Measurements from ENCODE around the gene ALOX15B. TPM values are rescaled to one million over a fixed set of nuclear protein-coding genes. Genes with fewer than 3 reads are reported as not detected.
"Not testable (repeated sequence)": the region's sequence is repeated elsewhere in the genome, so short reads cannot be mapped to it uniquely, and the experiment has no call there.

The ALOX15B gene
- polyA plus RNA-seq, 4 donors = 0.84 to 1.8 (median 0.96) TPM

GRCh38 chr17:8076502-8077266 is 37.8 kb downstream of the ALOX15B start:
- DNase-seq (ENCODE audit: low read depth in 4 of 4, low spot score in 2 of 4) = no peak

GRCh38 chr17:8077939-8078338 is 39.1 kb downstream of the ALOX15B start:
- DNase-seq (ENCODE audit: low read depth in 4 of 4, low spot score in 2 of 4) = not testable (repeated sequence)

- DNase-seq (ENCODE audit: low read depth in 4 of 4, low spot score in 2 of 4) = peak in 2 of 4 donors; percentile 67 to 70
Measured at GRCh38 chr17:8079291-8080207, 40.7 kb downstream of the ALOX15B start.

GRCh38 chr17:8080208-8080798 is 41.4 kb downstream of the ALOX15B start:
- no peak for DNase-seq (ENCODE audit: low read depth in 4 of 4, low spot score in 2 of 4)

GRCh38 chr17:8080799-8081219 is 42.0 kb downstream of the ALOX15B start:
- no peak for DNase-seq (ENCODE audit: low read depth in 4 of 4, low spot score in 2 of 4)

GRCh38 chr17:8081876-8082275 is 43.0 kb downstream of the ALOX15B start:
- no peak for DNase-seq (ENCODE audit: low read depth in 4 of 4, low spot score in 2 of 4)

- DNase-seq (ENCODE audit: low read depth in 4 of 4, low spot score in 2 of 4) = no peak
Measured at GRCh38 chr17:8082292-8082691, 43.4 kb downstream of the ALOX15B start.

GRCh38 chr17:8084250-8084649 is 45.4 kb downstream of the ALOX15B start:
- DNase-seq (ENCODE audit: low read depth in 4 of 4, low spot score in 2 of 4) = no peak

- no peak for DNase-seq (ENCODE audit: low read depth in 4 of 4, low spot score in 2 of 4)
Measured at GRCh38 chr17:8087075-8087951, 48.5 kb downstream of the ALOX15B start, which contains the start of gene ALOX12B. ALOX12B (minus strand) TSS chr17:8087716; CDS start chr17:8087442, 274 bp downstream.

- DNase-seq (ENCODE audit: low read depth in 4 of 4, low spot score in 2 of 4) = no peak
Measured at GRCh38 chr17:8087952-8088230, 49.0 kb downstream of the ALOX15B start.

- DNase-seq (ENCODE audit: low read depth in 4 of 4, low spot score in 2 of 4) = no peak
Measured at GRCh38 chr17:8089728-8090127, 50.9 kb downstream of the ALOX15B start.

- DNase-seq (ENCODE audit: low read depth in 4 of 4, low spot score in 2 of 4) = no peak
Measured at GRCh38 chr17:8091033-8091687, 52.3 kb downstream of the ALOX15B start.

- no peak for DNase-seq (ENCODE audit: low read depth in 4 of 4, low spot score in 2 of 4)
Measured at GRCh38 chr17:8095361-8095760, 56.5 kb downstream of the ALOX15B start.

- no peak for DNase-seq (ENCODE audit: low read depth in 4 of 4, low spot score in 2 of 4)
Measured at GRCh38 chr17:8096541-8096940, 57.7 kb downstream of the ALOX15B start.

Other genes with a start within 250 kb of the ALOX15B start
- gene KDM6B, start 204.8 kb upstream of the ALOX15B start, polyA plus RNA-seq (ENCODE audit: insufficient read length in 4 of 4) = 10 to 100 TPM; 14.6 to 35.4 (median 26.1) TPM
- 10 to 100 TPM; 22.1 to 34.0 (median 28.5) TPM for gene TMEM88, start 184.0 kb upstream of the ALOX15B start, polyA plus RNA-seq (ENCODE audit: insufficient read length in 4 of 4)
- 100 to 1,000 TPM in 2 of 4 donors, 10 to 100 TPM in 2; 68.9 to 144 (median 105) TPM for gene NAA38, start 181.5 kb upstream of the ALOX15B start, polyA plus RNA-seq (ENCODE audit: insufficient read length in 4 of 4)
- 10 to 100 TPM; 19.8 to 29.7 (median 25.3) TPM for gene CYB5D1, start 181.1 kb upstream of the ALOX15B start, polyA plus RNA-seq (ENCODE audit: insufficient read length in 4 of 4)
- gene CHD3, start 150.3 kb upstream of the ALOX15B start, polyA plus RNA-seq (ENCODE audit: insufficient read length in 4 of 4) = 100 to 1,000 TPM; 142 to 212 (median 180) TPM
- gene RNF227, start 122.8 kb upstream of the ALOX15B start, polyA plus RNA-seq (ENCODE audit: insufficient read length in 4 of 4) = 1 to 10 TPM; 3.0 to 6.1 (median 5.1) TPM
- gene KCNAB3, start 109.2 kb upstream of the ALOX15B start, polyA plus RNA-seq (ENCODE audit: insufficient read length in 4 of 4) = 10 to 100 TPM in 2 of 4 donors, 1 to 10 TPM in 2; 7.8 to 16.3 (median 12.5) TPM
- 100 to 1,000 TPM; 126 to 157 (median 136) TPM for gene TRAPPC1, start 107.1 kb upstream of the ALOX15B start, polyA plus RNA-seq (ENCODE audit: insufficient read length in 4 of 4)
- 10 to 100 TPM; 42.0 to 67.5 (median 57.0) TPM for gene CNTROB, start 106.9 kb upstream of the ALOX15B start, polyA plus RNA-seq (ENCODE audit: insufficient read length in 4 of 4)
- gene GUCY2D, start 36.4 kb upstream of the ALOX15B start, polyA plus RNA-seq (ENCODE audit: insufficient read length in 4 of 4) = under 1 TPM in 3 of 4 donors, not detected in 1; 0.37 to 0.88 (median 0.40) TPM
- gene ALOX12B, start 48.7 kb downstream of the ALOX15B start, polyA plus RNA-seq (ENCODE audit: insufficient read length in 4 of 4) = under 1 TPM; 0.65 to 0.99 (median 0.75) TPM
- under 1 TPM in 1 of 4 donors, not detected in 3; 0.05 TPM for gene ALOXE3, start 79.5 kb downstream of the ALOX15B start, polyA plus RNA-seq (ENCODE audit: insufficient read length in 4 of 4)
- gene HES7, start 85.0 kb downstream of the ALOX15B start, polyA plus RNA-seq (ENCODE audit: insufficient read length in 4 of 4) = under 1 TPM in 1 of 4 donors, not detected in 3; 0.13 TPM
- 10 to 100 TPM; 19.7 to 37.7 (median 30.8) TPM for gene PER1, start 113.3 kb downstream of the ALOX15B start, polyA plus RNA-seq (ENCODE audit: insufficient read length in 4 of 4)
- 100 to 1,000 TPM; 107 to 139 (median 124) TPM for gene VAMP2, start 123.9 kb downstream of the ALOX15B start, polyA plus RNA-seq (ENCODE audit: insufficient read length in 4 of 4)
- gene TMEM107, start 137.3 kb downstream of the ALOX15B start, polyA plus RNA-seq (ENCODE audit: insufficient read length in 4 of 4) = 10 to 100 TPM; 24.1 to 25.9 (median 24.4) TPM
- 1 to 10 TPM; 3.7 to 6.5 (median 5.0) TPM for gene BORCS6, start 151.1 kb downstream of the ALOX15B start, polyA plus RNA-seq (ENCODE audit: insufficient read length in 4 of 4)
- 10 to 100 TPM; 26.7 to 40.2 (median 36.0) TPM for gene AURKB, start 171.5 kb downstream of the ALOX15B start, polyA plus RNA-seq (ENCODE audit: insufficient read length in 4 of 4)
- 10 to 100 TPM; 19.1 to 41.3 (median 30.1) TPM for gene CTC1, start 209.0 kb downstream of the ALOX15B start, polyA plus RNA-seq (ENCODE audit: insufficient read length in 4 of 4)
- 10 to 100 TPM; 37.3 to 51.0 (median 44.5) TPM for gene PFAS, start 210.2 kb downstream of the ALOX15B start, polyA plus RNA-seq (ENCODE audit: insufficient read length in 4 of 4)
- 10 to 100 TPM; 27.8 to 36.7 (median 31.5) TPM for gene RANGRF, start 249.6 kb downstream of the ALOX15B start, polyA plus RNA-seq (ENCODE audit: insufficient read length in 4 of 4)

Measured in left renal cortex interstitium (tissue), 4 donors.